DMS79 treated with DMSO at 0.1 percent for 48 hours (cell line): ENCODE data around the gene ISX.
"Not testable (repeated sequence)": the region's sequence is repeated elsewhere in the genome, so short reads cannot be mapped to it uniquely, and the experiment has no call there.

Experiments
- DNase-seq: peaks from one replicate; lab custom pipeline; 2025; lab: John Stamatoyannopoulos, UW

The ISX gene

DNA sequence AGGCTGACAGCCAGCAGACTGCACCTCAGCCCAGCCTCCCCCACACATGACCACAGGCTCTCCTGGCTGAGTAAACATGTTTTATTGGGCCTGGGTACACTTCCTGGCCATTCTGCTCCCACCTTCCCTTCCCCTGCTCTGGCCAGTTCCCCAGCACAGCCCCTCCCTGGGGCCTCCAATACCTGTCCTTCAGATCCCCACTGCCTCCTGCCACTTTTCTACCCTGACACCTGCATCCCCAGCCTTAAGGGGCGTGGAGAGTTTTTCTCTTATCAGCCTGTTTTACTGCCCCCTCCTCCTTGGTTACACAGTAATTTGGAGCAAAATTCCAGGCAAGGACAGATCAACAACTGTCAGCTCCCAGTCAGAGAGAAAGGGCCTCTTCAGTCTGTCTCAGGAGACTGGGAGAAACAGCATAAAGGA is at the start of gene ISX:
TSS of gene ISX (plus strand) at position 363 of the 423 bp plus-strand sequence. CDS start 930 bp downstream, outside the sequence.
- DNase-seq: no peak

DNA sequence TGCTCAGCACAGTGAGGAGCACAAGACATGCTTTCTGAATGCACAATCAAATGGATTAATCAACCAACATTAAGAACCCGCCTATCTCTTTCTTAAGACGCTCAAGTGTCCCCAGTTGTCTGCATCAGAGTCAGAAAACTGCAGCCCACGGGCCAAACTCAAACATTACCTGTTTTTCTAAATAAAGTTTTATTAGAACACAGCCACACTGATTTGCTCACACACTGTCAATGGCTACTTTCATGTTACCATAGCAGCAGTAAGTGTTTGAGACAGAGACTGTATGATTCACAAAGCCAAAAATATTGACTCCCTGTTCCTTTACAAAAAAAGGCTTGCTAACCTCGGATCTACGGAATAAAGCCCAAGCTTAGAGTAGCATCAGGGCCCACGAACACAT is 49.0 kb upstream of the ISX start:
- DNase-seq: no peak

DNA sequence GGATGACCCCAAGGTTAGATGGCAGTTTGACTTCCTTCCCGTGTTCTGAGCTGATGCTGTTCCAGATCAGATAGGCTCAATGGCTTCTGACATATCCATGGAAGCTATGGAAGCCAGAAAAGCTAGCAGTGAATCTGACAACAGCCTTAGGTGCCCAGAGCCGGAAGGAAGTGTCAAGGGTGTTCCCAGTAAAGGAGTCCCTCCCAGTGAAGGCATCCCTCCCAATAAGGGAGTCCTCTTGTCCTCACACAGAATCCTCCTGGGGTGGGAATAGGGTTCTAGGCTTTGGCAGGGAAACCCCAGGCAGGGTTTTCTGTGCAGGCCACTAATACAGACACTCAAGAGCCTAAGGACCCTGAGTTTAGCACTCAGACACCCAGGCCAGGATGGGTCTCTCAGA is 47.0 kb upstream of the ISX start:
- no peak for DNase-seq

DNA sequence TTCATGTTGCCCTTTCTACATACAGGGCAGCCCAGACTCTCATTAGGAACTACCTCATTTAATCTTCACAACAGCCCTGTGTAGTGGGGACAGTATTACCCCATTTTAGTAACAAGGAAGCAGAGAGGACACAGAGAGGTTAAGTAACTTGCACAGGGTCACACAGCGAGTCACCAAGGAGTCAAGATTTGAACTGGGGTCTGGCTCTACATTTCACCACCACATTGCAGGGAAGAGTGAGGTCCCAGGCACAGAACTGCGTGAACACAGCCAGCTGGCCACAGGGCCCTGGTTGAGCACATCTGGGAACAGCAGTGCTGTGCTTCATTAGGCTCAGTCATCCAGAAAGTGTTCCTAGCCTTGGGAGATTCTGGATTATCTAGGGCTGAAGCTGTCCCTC is 45.4 kb upstream of the ISX start:
- DNase-seq: no peak

DNA sequence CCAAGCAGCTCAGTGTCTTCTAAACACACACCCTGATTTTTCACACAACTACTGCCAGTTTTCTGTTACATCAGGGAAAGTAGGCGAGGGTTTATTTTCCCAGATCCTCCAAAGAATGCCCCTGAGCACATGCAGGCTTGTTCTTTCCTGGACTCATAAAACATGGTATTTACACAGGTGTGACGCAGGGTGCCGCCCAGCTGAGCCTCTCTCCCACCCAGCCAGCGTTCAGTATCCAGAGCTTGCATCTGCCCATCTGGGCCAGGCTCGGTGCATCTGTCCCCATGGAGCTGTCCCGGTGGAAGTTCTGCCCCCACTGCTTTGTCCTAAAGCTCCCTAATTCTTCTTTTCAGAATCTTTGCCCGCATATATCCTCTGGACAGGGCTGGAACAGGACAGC is 44.8 kb upstream of the ISX start:
- no peak for DNase-seq

DNA sequence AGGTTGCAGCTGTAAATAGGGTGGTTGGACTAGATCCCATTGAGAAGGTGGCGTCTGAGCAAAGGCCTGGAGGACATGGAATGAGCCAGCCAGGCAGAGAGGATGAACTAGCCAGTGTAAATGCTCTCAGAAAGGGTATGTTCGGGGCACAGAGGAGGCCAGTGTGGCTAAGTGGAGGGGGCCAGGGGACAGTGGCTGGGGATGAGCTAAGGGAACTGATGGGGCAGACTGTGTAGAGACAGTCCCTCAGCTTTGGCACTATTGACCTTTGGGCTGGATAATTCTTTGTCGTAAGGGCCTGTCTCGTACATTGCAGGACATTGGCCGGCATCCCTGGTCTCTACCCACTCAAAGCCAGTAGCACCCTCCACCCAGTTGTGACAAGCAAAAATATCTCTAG is 43.7 kb upstream of the ISX start:
- DNase-seq: no peak

DNA sequence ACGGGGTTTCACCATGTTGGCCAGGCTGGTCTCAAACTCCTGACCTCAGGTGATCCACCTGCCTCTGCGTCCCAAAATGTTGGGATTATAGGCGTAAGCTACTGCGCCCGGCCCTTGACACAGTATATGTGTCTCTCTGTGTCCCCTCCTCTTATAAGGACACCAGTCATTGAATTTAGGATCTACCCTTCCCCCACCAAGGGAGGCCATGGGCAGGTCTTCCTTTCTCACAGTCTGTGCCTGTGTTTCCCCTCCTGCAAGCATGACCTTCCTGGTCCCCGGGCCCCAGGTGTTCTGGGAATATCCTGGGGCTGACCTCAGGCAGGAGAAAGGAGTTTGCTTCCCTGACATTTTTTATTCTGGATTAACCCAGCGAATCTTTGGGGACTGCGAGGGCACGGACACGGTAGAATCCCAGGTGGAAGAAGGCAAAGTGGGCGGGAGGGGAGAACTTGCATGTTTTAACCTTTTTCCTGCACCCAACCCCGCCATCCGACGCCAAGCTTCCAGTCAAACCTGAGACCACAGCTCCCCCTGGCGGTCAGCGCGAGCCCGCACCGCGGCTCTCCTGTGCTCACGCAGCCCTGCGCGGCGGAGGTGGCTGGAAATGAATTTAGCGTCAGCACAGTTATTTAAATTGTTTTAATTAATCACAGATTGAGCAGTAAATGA is 42.1 kb upstream of the ISX start:
- DNase-seq: peak; percentile 0

DNA sequence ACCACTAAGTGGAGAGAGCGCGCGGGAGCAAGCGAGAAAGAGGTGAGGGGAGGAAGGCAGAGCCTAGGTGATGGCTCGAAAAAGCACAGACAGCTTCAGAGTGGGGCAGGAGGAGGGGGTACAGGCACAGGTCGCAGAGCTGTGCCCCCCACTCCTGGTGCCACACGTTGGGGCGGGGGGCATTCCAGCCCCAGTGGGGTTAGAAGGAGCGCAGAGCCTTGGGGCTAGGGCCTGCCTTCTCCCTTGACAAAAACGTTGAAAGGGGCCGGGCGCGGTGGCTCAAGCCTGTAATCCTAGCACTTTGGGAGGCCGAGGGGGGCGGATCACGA is 41.6 kb upstream of the ISX start:
- DNase-seq: no peak

DNA sequence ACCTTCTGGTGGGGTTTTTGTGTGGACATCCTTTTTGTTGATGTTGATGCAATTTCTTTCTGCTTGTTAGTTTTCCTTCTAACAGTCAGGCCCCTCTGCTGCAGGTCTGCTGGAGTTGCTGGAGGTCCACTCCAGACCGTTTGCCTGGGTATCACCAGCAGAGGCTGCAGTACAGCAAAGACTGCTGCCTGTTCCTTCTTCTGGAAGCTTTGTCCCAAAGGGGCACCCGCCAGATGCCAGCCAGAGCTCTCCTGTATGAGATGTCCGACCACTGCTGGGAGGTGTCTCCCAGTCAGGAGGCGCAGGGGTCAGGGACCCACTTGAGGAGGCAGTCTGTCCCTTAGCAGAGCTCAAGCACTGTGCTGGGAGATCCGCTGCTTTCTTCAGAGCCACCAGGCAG is 35.8 kb upstream of the ISX start:
- DNase-seq: not testable (repeated sequence)

DNA sequence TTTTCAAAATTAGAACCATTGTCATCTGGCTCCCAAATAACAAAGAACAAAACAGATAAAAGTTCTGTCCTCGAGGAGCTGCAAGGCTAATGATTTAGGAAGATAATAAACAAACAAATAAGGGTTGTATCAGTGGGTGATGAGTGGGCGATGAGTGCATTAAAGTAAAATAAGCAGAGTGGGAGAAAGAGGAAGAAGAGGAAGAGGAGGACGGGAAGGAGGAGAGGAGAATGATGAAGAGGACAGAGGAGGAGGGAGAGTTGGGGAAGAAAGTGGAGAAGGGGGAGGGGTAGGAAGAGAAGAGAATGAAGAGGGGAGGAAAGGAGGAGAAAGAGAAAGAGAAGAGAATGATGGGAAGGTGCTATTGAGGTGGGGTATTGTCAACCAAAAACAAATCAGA is 33.4 kb upstream of the ISX start:
- no peak for DNase-seq

DNA sequence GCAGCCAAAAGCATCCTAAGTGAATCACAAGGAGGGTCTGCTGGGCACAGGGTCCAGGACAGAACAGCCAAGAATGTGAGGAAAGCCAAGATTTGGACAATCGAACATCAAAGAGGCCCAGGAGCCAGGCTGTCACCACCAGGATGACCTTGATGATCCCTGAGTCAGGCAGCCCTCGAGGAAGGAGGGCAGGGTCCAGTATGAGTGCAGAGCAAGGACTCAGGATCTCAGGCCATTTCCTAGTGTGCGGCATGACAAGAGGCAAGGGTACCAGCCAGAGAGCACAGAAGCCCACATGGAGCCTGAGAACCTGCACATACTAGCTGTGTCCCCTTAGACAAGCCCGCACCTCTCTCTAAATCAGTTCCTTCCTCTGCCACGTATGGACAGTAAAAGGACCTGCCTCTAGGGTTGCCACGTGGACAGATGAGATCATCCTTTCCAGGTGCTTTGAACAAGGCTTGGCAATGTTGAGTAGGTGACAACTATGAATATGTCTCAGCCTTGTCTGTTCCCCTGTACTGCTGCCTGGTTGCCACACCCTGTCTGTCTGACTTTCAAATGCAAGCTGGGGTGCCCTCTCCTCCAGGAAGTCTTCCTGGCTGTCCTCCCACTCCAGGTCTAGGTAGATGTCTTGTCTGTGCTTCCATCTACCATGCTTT is 32.2 kb upstream of the ISX start:
- no peak for DNase-seq

DNA sequence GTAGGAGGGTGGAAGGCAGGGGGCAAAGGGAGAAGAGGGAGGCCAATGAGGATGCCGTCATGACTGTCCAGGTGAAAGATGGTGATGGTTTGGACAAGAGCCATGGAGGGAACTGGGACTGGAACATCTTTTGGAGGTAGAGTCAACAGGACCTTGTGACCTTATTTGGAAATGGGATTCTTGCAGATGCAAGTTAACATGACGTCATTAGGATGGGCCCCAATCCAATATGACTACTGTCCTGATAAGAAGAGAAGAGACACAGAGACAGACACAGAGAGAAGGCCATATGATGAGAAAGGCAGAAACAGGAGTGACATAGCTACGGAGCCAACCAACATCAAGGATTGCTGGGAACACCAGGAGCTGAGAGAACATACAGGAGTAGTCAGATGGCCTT is 31.0 kb upstream of the ISX start:
- DNase-seq: no peak

DNA sequence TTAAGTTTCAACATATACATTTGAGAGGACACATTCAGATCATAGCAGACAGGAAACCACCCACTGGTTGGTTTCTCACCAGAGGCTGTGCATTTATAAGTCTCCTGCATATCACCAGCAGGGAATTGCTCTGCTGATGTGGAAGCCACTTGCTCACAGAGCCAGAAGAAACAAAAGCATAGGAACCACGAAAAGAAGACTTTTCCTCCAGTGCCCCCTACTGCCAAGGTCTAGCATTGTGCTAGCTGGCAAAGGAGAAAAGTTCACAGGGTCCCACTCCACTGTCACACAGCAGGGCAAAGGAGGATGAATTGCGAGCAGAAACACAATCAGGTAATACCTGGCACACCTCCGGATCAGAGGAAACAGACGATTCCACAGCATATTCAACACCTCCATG is 28.9 kb upstream of the ISX start:
- no peak for DNase-seq

DNA sequence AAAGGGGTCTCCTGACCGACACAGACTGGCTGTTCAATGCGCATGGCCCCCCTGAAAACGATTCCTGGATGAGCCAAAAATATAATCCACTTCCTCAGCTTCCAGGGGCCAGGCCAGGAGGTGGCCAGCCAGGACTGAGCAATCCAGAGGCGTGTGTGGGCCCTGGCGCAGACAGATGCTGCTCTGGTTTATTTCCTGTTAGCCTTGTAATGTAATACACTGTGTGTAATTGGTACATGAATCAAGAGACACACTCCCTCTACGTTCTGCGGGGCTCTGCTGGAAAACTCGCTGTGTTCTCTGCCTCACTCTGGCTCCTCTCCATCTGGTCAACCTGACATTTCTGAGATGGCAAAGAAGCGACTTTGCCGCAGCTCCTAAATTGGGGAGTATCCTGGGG is 26.3 kb upstream of the ISX start:
- DNase-seq: no peak

DNA sequence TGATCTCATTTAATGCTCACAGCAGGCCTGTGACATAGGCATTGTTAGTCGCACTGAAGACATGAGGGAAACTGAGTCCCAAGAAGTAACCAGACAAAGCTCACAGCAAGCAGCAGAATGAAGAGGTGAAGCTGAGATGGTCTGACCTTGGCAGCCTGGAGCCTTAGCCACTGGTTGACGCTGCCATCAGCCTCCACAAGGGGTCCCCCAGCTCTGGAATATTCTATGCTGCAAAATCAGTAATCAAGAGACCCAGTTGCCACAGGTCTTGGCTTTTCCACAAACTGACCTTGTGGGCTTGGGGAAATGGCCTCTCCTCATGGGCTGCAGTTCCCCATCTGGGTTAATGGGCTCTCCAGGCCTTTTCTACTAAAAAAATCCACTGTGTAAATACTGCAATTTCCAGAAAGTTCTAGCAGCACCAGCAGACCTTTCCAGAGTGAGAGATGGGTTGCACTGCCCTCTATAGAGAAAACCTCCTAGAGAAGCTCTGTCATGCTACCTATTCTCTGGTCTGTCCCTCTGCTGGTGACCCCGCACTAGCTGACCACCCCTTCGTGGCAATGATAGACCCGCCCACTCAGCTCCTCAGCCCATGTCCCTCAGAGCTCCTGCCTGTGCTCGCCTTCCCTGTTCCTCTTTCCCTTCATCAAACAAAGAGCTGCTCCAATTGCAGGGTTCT is 22.6 kb upstream of the ISX start:
- no peak for DNase-seq

DNA sequence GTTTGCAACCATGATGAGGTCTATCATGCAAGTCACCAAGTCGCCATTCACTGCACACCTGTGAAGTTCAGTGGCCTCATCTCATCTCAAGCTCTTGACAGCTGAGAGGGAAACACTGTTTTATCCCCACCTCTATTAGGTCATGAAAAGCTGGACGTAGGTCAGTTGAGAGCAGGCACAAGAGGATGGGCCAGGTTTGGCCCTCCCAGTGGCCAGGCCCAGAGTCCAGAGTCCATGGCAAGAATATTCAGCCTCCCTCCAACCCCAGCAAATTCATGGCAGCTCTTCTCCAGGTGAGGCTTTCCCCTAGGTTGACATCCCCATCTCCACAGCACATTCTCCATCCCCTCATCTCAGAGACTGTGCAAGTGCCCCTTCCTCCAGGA is 22.0 kb upstream of the ISX start:
- no peak for DNase-seq

DNA sequence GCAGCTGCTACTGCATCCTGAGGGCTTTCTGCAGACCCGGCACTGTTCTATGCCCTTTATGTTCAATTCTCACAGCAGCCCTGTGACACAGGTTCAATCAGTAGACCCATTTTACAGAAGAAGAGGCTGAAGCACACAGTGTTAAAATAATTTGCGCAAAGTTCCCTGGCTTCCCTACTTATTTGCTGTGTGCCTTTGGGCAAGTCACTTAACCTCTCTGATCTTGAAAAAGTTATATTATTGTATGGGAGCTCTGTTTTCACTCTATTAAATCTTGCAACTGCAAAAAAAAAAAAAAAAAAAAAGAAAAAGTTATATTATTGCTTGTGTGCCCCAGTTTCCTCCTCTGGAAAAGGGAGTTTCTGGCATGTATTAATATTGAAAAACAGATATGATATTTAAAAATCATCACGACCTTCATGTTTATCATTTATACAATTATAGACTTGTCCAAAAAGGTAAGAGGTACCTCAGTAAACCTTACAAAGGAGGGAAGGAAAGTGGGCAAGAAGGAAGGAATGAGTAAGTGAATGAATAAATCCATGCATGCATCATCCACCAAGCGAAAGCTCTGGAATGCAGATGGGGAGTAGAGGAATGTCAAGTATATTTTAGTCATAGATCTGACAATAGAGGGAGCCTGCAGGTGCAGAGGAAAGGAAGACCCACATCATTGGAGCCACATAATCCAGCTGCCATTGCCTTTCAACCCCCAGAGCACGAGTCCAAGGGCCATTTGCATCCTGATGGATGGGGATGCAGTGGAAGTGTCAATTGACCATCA is 21.2 kb upstream of the ISX start:
- DNase-seq: no peak

DNA sequence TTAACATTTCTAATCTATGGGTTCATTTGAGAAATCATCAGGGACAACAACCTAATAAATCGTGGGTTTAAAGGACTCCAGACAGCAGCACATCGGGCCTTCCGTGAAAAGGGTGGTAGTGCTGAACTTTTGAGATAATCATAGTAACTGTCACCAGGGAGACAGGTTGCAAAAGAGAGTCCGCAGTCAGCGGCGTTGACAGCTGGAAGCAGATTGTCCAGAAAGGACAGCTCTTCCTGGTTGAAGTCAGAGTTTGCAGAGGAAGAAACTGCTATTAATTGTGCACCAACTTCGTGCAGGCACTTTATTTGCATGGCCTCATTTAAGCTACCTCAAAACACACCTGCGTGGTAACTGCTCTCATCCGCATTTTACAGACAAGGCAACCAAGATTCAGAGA is 20.5 kb upstream of the ISX start:
- DNase-seq: no peak

DNA sequence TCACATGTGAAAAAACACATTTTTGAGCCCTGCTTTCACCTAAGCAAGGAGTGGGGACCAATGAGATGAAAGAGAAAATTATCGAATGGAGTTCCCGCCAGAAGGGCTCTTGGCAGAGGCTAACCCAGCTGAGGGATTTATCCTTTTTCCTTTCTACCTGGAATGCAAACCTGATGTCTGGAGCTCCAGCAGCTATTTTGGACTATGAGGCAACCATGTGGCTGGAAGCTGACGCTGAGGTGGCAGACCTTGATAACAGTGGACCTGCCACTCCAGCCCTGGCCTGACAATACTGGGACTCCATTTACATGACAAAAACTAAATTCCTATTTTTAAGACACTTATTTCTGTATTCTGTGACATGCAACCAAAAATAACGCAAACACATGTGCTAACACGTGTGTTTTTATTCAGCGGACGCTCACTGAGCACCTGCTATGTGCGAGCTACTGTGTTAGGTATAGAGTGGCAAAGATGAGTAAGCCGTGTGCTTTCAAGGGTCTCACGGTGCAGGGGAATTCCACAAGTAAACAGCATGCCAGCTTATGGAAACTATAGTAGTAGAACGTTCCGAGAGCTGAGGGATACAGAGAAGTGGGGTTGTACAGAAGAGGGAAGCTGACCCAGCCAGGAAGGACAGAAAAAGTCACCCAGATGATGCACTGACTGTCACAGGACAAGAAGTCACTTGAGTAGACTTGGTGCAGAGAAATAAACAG is 19.1 kb upstream of the ISX start:
- DNase-seq: no peak

DNA sequence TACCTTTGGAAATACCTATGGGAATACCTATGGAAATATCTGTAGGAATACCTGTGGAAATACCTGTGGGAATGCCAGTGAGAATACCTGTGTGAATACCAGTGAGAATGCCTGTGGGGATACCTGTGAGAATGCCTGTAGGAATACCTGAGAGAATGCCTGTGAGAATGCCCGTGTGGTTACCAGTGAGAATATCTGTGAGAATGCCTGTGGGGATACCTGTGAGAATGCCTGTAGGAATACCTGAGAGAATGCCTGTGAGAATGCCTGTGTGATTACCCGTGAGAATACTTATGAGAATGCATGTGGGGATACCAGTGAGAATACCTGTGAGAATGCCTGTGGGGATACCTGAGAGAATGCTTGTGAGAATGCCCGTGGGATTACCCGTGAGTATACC is 15.9 kb upstream of the ISX start:
- not testable (repeated sequence) for DNase-seq

DNA sequence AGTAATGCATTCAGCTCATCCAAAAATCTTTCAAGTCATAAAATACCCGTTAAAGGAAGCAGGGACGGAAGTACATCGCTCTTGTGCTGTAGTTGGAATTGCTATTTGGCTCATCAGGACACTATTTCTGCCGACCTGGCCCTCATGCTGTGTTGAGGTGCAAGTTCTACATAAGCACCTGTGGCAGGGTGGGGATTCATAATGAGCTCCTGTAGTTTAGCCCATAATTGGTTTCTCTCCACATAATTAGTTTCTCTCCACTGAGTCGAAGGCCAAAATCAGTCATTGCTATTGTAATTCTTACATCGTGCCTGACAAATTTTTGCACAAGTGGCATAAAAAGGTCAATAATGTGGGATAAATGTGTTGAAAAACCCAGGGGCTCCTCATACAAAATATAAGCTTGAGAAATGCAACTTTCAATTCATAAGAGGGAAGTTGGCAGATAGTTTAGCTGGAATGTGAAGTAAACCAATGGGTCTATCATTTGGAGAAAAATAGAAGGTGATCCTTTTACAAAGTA is 14.9 kb upstream of the ISX start:
- DNase-seq: no peak

DNA sequence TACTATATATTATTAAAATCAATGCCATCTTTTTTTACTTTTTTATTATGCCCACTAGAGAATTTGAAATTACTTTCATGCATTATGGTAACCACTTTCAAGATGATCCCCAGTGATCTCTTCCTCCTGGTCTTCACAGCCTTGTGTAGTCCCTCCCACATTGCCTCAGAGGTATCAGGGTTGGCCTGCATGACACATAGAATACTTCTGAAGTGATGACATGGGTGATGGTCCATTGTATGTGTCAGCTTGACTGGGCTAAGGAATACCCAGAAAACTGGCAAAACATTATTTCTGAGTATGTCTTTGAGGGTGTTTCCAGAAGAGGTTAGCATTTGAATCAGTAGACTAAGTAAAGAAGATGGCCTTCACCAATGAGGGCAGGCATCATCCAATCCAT is 14.2 kb upstream of the ISX start:
- no peak for DNase-seq
